GM19025 (cell line): ENCODE measurements around the gene SPAAR.
"Not testable (repeated sequence)": the region's sequence is repeated elsewhere in the genome, so short reads cannot be mapped to it uniquely, and the experiment has no call there.

Source experiments
- ATAC-seq: cut with Tn5 transposase; IDR thresholded peaks from one replicate; pipeline ENCODE4 v1.9.1; 2021; ENCODE audit warnings: mild to moderate bottlenecking, low read depth, moderate library complexity; ENCODE audit not compliant: unreplicated experiment

SPAAR gene, protein sequence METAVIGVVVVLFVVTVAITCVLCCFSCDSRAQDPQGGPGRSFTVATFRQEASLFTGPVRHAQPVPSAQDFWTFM

DNA sequence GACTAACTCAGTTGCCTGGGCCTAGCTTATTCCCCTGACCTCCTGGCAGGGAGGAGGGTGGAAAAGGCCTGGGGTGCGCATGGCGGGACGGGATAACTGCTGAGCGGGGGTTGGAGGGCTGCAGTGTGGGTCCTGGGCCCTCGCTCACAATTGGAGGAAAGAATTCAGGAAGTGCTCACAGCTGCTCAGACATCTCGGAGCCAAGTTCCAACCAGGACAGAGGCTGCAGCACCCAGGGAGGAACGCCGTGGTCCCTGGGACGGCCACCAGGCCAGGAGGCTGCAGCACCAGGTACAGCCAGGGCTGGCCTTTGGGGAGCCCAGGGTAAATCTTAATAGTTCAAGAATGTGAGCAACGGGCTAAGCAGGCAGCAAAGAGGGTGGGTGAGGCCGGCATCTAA lies at the start of gene SPAAR:
TSS of gene SPAAR (plus strand) at position 217 of the 400 bp plus-strand sequence. CDS start 974 bp downstream, outside the sequence.
- no peak for ATAC-seq

DNA sequence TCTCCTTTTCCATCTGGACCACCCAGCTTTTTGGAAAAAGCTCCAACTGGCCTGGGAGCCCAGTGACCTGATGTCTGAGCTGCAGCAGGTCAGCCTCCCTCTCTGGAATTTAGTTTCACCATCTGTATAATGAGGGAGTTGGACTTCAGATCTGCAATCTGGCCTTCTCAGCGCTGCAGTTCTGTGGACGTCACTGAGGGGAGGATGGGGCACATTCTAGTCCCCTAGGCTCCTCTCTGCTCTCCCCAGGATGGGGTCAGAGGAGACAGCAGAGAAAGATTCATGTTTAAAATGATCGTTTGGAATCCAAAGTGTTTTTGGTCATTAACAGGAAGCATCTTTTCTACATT lies 49.3 kb upstream of the SPAAR start:
- ATAC-seq = no peak

DNA sequence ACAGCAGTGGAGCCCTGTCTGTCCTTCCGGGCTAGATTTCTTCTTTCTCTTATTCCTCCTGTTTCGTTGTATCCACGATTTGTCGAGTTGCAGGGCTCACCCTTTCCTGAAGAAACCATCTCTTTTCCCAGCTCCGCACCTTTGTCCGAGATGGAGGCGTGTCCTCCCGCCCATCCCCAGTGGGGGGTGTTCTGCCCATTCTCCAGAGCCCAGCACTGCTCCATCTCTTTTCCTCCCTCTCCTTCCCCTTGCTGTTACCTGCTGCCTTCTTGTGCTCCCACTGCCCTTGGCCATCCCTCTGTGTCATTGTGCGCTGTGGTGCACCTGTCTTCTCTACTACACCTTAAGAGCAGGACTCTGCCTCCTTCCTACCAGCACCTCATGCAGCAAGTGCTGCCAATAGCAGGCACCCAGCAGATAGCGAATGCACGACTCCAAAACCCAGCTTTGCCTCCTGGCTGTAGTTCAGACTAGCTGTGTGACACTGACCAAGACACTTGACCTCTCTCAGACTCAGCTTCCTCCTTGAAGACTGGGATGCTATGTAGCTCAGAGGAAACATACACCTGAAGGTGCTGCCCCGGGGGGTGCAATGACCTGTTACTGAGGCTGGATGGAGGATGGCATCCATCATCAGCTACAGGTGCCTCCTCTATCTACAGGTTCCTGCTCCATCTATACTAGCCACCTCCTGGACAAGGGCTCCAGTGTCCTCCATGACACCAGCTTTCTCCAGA lies 48.0 kb upstream of the SPAAR start:
- ATAC-seq = no peak

DNA sequence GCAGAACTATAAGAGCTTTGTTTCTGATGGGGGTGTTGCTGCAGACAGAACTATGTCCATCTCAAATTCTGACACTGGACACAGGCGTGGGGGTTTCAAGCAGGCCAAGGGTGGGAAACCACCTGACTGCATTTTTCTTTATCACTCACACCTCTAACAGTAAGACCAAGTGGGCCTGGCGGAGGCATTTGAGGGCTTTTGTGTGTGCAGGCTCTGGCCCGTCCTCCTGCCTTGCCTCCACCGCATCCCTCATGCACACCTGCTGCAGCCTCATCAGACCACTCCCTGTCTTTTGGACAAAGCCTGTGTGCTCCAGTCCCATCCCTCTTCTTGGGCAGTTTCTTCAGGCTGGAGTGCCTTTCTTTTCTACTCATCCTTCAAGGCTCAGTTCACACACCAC lies 47.0 kb upstream of the SPAAR start:
- no peak for ATAC-seq

DNA sequence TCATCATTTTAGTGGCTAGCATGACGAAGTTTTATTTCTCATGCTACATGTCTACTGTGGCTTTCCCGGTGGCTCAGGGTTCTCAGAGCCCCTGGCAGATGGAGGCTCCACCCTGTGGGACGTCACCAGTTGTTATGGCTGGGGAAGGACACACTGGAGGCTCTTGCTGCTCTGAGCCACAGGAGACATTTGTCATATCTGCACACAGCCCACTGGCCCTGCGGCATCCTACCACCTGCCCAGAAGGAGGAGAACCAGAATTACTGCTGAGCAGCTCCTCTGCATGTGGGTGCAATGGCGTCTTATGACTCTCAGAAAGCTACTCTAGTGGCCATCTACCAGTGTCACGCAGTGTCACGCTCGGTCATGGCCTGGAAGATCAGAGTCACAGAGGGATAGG lies 45.7 kb upstream of the SPAAR start:
- ATAC-seq = no peak

DNA sequence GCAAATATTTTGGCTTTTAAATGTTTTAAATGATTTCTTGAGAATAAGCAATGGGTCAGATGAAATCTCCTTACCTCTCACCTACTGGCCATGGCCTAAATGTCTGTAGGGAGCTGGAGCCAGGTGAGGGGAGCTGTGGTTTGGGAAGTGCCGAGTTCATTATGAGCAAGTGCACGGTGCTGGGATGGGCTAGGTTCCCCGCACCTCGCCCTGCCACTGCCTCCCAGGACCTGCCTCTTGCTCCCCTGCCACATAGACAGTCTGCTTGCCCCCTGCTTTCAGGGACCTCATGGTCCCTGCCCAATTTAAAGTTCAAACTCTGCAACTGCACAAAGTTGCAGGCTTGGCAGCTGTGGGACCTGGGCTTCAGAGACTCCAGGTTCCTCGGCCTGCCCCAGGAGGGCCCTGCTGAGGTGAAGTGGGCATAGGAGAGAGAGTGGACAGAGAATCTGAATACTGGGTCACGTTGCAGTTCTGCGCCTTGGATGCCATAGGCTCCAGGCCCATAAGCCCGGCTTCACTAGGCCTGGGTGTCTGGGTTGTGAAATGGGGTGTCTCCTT lies 44.5 kb upstream of the SPAAR start:
- ATAC-seq = no peak

DNA sequence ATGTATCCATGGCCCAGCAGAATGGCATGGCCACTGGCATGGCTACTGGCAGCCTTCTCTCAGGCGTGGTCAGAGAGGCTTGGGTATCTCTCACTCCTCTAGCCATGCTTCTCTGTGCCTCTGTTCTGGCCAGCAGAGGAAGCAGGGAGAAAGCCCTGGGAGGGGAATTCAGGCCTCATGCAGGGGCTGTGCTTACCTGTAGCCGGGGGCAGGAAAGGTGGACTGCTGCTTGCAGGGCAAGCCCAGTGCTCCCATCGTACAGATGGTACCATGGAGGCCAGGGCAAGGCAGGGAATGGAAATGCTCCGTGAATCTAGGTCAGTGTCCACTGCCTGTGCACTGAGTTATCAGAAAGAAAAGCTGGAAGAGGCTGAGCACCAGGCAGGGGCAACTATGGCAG lies 41.8 kb upstream of the SPAAR start:
- no peak for ATAC-seq

DNA sequence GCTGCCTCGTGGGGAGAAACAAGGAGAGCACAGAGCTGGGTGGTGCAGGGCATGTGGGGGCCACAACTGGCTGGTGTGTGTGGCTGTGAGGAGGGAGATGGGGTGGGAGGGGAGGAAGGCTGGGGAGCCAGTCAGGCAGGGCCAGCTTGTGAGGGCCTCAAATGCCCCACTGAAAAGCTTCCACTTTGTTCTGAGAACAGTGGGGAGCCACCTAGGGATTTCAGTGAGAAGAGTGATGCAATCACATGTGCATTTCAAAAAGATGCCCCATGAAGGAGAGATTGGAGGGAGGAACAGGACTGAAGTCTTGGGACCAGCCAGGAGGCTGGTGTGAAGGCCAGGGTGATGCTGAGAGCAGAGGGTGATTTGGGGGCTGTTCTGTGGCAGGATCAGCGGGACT lies 40.4 kb upstream of the SPAAR start:
- no peak for ATAC-seq

DNA sequence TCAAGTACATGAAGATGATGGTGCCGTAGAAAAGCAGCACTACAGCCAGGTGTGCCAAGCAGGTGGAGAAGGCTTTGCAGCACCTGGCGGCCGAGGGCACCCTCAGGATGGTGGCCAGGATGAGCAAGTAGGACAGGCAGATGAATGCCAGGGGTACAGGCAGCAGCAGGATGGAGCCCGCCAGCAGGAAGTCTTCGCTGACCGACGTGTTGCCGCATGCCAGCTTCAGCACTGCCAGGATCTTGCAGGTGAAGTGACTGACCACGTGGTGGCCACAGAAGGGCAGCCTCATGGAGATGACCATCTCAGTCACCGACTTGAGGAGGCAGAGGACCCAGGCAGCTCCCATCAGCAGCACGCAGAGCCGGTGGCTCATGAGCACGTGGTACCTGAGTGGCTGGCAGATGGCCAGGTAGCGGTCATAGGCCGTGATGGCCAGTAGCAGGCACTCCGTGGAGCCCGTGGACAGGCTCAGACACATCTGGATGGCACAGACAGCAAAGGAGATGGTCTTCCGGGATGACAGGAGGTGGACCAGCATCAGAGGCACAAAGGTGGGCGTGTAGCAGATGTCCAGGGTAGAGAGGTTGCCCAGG lies 39.6 kb upstream of the SPAAR start:
- no peak for ATAC-seq

DNA sequence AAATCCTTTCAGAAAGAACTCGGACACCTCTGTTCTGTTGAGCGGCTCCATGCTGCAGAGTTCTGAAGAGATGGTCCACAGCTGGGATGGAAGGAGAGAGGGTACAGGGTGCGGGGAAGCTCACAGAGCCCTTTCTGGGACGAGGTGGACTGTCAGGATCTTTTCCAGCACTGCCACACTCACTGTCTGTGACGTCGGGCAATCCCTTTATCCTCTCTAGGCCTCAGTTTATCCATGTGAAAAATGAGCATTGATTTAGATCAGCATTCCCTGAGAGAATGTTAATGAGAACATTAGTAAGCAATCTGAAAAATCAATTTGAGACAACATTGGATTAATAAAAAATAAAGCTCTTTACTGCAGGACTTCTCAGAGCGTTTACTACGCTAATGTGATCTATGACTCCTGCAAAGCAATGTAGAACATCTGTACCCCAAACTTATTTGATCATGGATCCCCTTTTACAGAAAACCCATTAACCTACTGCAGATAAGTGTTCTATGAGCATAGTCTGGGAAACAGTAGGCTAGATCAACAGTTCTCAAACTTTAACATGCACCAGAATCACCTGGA lies 38.9 kb upstream of the SPAAR start, which contains the start of gene OR13J1:
TSS of gene OR13J1 (minus strand) at position 51 of the 573 bp plus-strand sequence. CDS start at position 51, 0 bp downstream.
- no peak for ATAC-seq

DNA sequence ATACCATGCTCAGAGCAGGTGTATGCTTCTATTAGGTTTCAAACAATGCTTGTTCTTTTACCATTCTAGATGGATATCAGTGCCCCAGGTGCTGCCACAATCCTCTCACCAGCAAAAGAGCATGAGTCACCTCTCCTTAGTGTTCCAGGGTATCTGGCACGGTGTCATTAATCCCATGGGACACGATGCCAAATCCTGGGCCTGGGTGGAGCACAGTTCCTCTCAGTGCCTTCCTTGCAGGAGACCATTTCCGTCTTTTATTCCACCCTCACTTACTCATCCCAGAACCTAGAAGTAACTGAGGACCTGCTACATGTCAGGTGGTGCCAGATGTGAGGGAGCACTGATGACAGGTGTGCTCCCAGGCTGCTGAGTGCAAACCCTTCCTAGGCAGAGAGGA lies 37.7 kb upstream of the SPAAR start:
- no peak for ATAC-seq

DNA sequence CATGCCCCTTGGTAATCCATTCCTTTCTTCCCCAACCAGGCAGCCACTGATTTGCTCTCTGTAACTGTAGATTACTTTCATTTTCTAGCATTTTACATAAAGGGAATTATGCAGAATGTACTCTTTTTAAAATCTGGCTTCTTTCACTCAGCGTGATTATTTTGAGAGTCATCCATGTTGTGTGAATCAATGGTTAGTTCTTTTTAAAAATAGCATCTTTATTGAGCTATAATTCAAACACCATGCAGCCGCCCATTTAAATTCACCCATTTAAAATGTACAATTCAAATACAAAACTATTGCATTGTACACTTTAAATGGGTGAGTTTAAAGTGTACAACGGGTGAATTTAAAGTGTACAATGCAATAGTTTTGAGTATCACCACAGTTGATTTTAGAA lies 36.8 kb upstream of the SPAAR start:
- no peak for ATAC-seq

DNA sequence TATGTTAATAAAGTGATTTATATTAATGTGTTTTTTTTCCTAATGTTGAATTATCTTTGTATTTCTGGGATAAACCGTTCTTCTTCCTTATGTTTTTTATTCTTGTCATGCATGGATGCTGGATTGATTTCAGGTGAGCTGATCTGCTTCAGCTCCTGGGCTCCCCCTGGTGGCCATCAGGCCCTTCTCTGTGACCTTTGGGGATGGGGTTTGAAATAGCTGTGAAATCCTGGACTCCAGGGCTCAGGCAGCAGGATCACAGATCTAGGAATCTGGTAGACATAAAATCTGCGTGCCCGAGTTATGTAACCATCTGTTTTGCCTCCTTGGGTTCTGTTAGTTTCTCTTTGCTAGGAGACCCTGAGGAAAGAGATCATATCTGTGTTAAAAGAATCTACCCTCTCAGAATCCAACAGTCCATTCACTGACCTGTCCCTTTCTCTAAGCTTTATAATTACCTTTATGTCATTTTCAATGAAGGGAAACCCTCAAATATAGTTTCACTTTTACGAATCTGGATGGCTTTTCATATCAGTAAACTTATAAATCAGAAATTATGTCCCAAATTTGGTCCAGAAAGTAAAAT lies 26.9 kb upstream of the SPAAR start:
- ATAC-seq = no peak

DNA sequence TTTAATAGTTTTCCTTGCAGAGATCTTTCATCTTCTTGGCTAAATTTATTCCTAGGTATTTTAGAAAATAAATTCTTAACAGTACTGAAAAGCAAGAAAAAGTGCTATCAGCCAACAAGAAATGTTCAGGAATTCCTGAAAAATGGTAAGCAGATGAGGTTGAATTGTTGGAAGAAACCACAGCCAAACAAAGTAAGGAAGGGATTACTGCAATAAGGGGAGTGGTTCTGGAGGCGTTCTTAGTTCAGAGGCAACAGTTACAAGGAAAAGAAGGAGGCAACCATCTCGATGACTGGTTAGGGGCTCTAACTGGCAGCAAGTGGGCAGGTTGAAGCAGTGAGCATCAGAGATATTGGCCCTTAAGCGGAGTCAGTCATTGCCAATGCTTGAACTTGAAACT lies 26.3 kb upstream of the SPAAR start:
- ATAC-seq = no peak

DNA sequence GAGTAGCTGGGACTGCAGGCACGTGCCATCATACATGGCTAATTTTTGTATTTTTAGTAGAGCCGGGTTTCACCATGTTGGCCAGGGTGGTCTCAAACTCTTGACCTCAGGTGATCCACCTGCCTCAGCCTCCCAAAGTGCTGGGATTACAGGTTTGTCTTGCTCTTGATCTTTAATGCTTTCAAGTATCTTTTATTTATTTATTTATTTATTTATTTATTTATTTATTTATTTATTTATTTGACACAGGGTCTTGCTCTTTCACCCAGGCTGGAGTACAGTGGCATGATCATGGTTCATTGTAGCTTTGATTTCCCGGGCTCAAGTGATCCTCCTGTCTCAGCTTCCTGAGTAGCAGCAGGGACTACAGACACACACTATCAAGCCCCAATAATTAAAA lies 24.4 kb upstream of the SPAAR start:
- ATAC-seq = not testable (repeated sequence)

DNA sequence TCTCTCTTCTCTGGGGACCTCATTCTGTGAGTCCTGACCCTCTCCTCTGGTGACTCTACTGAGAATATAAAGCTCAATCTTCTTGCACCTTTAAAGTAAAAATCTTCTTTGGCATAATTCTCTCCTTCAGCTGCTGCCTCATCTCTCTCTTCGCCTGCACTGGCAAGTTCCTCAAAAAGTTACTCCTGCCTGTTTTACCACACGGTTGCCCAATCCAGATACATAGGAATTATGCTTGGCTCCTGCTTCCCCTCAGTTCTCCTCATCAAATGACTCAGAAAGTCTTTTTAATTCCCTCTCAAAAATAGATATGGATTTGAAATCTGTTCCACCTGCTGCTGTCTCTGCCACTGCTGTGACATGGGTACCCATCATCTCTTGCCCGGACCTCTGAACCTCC lies 17.6 kb upstream of the SPAAR start:
- ATAC-seq = no peak

DNA sequence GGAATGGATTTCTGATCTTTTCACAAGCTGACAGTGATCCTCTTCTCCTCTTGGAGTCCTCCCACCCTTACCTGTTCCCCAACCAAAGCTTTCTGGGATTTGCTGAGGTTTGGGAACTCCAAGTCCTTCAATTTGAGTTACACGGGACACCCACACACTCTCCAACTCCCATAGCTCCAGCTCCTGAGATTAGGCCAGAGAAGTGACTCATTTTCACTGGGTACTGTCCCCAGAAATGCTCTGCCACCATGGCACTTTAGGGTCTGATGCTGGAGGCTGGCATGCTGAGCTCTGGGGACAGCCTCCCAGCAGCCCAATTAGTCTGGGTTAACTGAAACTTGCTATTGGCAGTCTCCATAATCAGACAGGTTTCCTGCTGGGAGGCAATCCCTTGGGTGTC lies 17.2 kb upstream of the SPAAR start:
- ATAC-seq = no peak

DNA sequence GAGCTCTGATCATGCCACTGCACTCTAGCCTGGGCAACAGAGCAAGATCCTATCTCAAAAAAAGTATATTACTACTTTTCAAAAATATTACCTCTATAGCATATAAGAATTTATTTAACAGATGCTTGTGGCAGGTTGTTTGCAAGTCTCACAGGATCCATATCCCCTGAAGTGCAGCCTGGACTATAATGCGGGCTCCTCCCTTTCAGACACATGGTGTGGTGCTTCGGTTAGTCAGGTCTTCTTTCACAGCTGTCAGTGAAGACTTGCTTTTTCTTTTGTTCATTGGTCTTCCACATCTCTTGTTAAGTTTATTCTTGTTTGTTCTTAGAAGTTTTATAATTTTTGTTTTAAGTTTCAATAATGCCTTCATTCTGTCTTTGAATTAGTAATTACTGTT lies 12.7 kb upstream of the SPAAR start:
- no peak for ATAC-seq

DNA sequence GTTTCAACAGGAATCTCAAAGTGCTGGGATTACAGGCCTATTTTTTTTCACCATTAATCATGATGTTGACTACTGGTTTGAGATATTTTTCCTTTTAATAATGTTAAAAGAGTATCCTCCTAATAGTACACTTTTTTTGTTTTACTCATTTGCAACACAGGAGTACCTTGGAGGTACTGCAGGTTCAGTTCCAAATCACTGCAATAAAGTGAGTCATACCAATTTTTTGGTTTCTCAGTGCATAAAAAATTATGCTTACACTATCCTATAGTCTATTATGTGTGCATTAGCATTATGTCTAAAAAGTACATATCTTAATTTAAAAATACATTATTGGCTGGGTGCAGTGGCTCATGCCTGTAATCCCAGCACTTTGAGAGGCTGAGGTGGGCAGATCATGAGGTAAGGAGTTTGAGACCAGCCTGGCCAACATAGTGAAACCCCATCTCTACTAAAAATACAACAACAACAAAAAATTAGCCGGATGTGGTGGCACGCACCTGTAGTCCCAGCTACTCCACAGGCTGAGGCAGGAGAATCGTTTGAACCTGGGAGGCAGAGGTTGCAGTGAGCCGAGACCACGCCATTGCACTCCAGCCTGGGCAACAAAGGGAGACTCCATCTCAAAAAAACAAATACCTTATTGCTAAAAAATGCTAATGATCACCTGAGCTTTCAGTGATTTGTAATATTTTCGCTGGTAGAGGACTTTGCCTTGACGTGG lies 11.8 kb upstream of the SPAAR start:
- ATAC-seq = not testable (repeated sequence)

DNA sequence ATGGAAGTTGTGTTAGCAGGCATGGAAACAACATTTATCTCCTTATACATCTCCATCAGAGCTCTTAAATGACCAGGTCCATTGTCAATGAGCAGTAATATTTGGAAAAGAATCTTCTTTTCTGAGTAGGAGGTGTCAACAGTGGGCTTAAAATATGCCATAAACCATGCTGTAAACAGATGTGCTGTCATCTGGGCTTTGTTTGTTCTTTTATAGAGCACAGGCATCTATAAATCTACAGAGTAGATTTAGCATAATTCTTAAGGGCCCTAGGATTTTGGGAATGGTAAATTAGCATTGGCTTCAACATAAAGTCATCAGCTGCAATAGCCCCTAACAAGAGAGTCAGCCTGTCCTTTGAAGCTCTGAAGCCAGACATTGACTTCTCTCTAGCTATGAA lies 11.0 kb upstream of the SPAAR start:
- no peak for ATAC-seq

DNA sequence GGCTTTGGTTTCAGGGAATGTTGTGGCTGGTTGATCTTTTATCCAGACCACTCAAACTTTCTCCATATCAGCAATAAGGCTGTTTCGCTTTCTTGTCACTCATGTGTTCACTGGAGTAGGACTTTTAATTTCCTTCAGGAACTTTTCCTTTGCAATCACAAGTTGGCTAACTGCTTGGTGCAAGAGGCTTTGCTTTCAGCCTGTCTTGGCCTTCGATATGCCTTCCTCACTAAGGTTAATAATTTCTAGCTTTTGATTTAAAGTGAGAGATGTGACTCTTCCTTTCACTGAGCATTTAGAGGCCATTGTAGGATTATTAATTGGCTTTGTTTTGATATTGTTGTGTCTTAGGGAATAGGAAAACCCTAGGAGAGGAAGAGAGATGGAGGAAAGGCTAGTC lies 10.3 kb upstream of the SPAAR start:
- ATAC-seq = no peak
